ENCODE measurements around the gene SLC6A8.

SLC6A8 gene

DNA sequence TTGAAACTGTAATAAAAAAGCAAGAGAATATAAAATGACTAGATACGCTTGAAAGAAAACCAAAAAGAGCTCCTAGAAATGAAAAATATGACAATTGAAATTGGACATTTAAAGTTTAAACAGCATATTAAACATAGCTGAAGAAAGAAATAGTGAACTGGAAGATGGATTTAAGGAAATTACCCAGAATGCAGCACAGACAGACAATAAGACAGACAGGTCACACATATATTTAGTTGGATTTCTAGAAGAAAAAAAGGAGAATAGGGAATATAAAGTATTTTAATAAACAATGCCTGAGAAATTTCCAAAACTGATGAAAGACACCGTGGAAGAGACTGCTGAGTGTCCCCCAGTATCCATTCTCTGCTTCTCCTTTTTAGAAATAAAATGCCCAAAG lies 34.2 kb upstream of the SLC6A8 start:
- no peak overlapping the region for H2AFZ ChIP-seq (ENCODE audit: low read depth)
- no peaks in the 10 kb centered on the region for H3K4me1 ChIP-seq (ENCODE audit: low read depth, poor library complexity, severe bottlenecking)
- peaks cover 3% of the 10 kb centered on the region; the same call in 1 of the 2 replicates for H3K27me3 ChIP-seq (ENCODE audit: insufficient read depth, low read depth)
- no peak overlapping the region for H3K4me3 ChIP-seq (IDR thresholded peaks at IDR 0.05; ENCODE audit: insufficient read depth, low read depth, low read length)
- no peak overlapping the region for H3K9ac ChIP-seq
- no peaks in the 10 kb centered on the region for H3K36me3 ChIP-seq (ENCODE audit: insufficient read depth)
- no peak overlapping the region for H3K27ac ChIP-seq
- no peaks in the 10 kb centered on the region for H4K20me1 ChIP-seq (ENCODE audit: insufficient read depth)
- no peaks in the 10 kb centered on the region for H3K79me2 ChIP-seq (ENCODE audit: insufficient read depth, low read depth)
- H3K4me2 ChIP-seq, result no peak overlapping the region
- TF ChIP-seq, protein P1, sequence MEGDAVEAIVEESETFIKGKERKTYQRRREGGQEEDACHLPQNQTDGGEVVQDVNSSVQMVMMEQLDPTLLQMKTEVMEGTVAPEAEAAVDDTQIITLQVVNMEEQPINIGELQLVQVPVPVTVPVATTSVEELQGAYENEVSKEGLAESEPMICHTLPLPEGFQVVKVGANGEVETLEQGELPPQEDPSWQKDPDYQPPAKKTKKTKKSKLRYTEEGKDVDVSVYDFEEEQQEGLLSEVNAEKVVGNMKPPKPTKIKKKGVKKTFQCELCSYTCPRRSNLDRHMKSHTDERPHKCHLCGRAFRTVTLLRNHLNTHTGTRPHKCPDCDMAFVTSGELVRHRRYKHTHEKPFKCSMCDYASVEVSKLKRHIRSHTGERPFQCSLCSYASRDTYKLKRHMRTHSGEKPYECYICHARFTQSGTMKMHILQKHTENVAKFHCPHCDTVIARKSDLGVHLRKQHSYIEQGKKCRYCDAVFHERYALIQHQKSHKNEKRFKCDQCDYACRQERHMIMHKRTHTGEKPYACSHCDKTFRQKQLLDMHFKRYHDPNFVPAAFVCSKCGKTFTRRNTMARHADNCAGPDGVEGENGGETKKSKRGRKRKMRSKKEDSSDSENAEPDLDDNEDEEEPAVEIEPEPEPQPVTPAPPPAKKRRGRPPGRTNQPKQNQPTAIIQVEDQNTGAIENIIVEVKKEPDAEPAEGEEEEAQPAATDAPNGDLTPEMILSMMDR (conservative IDR thresholded peaks at IDR 0.05; ENCODE audit: low read depth, low read length), result no peak

GRCh38 chrX:153657161-153657560 lies 30.6 kb upstream of the SLC6A8 start:
- Histone ChIP-seq H3K36me3 (ENCODE audit: insufficient read depth) (no peaks in the 10 kb centered on the region), H3K4me3 (IDR thresholded peaks at IDR 0.05; ENCODE audit: insufficient read depth, low read depth, low read length) (no peak overlapping the region), H3K9ac (no peak overlapping the region), H3K4me1 (ENCODE audit: low read depth, poor library complexity, severe bottlenecking) (no peaks in the 10 kb centered on the region), H3K4me2 (no peak overlapping the region), H3K27ac (no peak overlapping the region), H4K20me1 (ENCODE audit: insufficient read depth) (no peaks in the 10 kb centered on the region), H3K79me2 (ENCODE audit: insufficient read depth, low read depth) (no peaks in the 10 kb centered on the region), H3K27me3 (ENCODE audit: insufficient read depth, low read depth) (peaks cover 5% of the 10 kb centered on the region; the same call in 1 of the 2 replicates), H2AFZ (ENCODE audit: low read depth) (no peak overlapping the region)
- TF ChIP-seq, protein P1 (conservative IDR thresholded peaks at IDR 0.05; ENCODE audit: low read depth, low read length), result no peak

GRCh38 chrX:153659268-153659667 lies 28.5 kb upstream of the SLC6A8 start:
- H3K4me3 ChIP-seq (IDR thresholded peaks at IDR 0.05; ENCODE audit: insufficient read depth, low read depth, low read length), result no peak overlapping the region
- no peak overlapping the region for H2AFZ ChIP-seq (ENCODE audit: low read depth)
- TF ChIP-seq, protein P1 (conservative IDR thresholded peaks at IDR 0.05; ENCODE audit: low read depth, low read length), result no peak
- H3K27ac ChIP-seq, result no peak overlapping the region
- peaks cover 8% of the 10 kb centered on the region; the same call in 1 of the 2 replicates for H3K27me3 ChIP-seq (ENCODE audit: insufficient read depth, low read depth)
- H3K4me2 ChIP-seq, result no peak overlapping the region
- H3K36me3 ChIP-seq (ENCODE audit: insufficient read depth), result no peaks in the 10 kb centered on the region
- H3K79me2 ChIP-seq (ENCODE audit: insufficient read depth, low read depth), result no peaks in the 10 kb centered on the region
- H3K9ac ChIP-seq, result no peak overlapping the region
- no peaks in the 10 kb centered on the region for H4K20me1 ChIP-seq (ENCODE audit: insufficient read depth)
- H3K4me1 ChIP-seq (ENCODE audit: low read depth, poor library complexity, severe bottlenecking), result no peaks in the 10 kb centered on the region

- Histone ChIP-seq H3K36me3 (ENCODE audit: insufficient read depth) (no peaks in the 10 kb centered on the region), H4K20me1 (ENCODE audit: insufficient read depth) (no peaks in the 10 kb centered on the region), H3K27ac (no peak overlapping the region), H3K27me3 (ENCODE audit: insufficient read depth, low read depth) (peaks cover 8% of the 10 kb centered on the region; the same call in 1 of the 2 replicates), H3K79me2 (ENCODE audit: insufficient read depth, low read depth) (no peaks in the 10 kb centered on the region), H3K4me3 (IDR thresholded peaks at IDR 0.05; ENCODE audit: insufficient read depth, low read depth, low read length) (no peak overlapping the region), H3K4me2 (no peak overlapping the region), H3K9ac (no peak overlapping the region), H2AFZ (ENCODE audit: low read depth) (no peak overlapping the region), H3K4me1 (ENCODE audit: low read depth, poor library complexity, severe bottlenecking) (no peaks in the 10 kb centered on the region)
- TF ChIP-seq, protein P1 (conservative IDR thresholded peaks at IDR 0.05; ENCODE audit: low read depth, low read length), result no peak
These were observed 25.5 kb upstream of the SLC6A8 start for GRCh38 chrX:153662266-153662665.

All from KMS-11 (cell line).